Measurements from ENCODE around the gene C11orf16. TPM values are rescaled to one million over a fixed set of nuclear protein-coding genes. Genes with fewer than 3 reads are reported as not detected.
A peak's percentile ranks its signal among the peaks of the same experiment; 100 is the strongest.

The C11orf16 gene
- total RNA-seq, 1 donor from 2014 or later = not detected

DNA sequence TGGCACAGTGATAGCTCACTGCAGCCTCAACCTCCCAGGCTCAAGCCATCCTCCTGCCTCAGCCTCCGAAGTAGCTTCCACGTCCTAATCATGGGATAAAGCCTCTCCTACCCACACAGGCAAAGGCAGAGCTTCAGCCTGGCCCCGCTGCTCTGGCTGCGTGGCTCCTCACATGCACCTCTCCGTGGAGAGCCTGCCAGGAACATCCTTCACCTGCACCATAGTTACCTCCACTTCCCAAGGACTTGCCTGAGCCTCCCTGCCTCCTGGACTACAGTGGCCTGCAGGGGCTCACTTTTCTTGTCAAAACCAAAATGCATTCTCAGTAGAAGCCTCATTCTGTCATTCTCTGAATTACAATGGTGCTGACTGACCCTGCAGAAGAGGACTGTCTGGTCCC is 6.5 kb downstream of the C11orf16 start:
- no peaks in the 10 kb centered on the region for H3K27me3 Mint-ChIP-seq
- no peaks in the 10 kb centered on the region for H3K36me3 Mint-ChIP-seq
- no peaks in the 10 kb centered on the region for H3K4me1 Mint-ChIP-seq (ENCODE audit: unreplicated experiment)
- TF ChIP-seq, protein P1, sequence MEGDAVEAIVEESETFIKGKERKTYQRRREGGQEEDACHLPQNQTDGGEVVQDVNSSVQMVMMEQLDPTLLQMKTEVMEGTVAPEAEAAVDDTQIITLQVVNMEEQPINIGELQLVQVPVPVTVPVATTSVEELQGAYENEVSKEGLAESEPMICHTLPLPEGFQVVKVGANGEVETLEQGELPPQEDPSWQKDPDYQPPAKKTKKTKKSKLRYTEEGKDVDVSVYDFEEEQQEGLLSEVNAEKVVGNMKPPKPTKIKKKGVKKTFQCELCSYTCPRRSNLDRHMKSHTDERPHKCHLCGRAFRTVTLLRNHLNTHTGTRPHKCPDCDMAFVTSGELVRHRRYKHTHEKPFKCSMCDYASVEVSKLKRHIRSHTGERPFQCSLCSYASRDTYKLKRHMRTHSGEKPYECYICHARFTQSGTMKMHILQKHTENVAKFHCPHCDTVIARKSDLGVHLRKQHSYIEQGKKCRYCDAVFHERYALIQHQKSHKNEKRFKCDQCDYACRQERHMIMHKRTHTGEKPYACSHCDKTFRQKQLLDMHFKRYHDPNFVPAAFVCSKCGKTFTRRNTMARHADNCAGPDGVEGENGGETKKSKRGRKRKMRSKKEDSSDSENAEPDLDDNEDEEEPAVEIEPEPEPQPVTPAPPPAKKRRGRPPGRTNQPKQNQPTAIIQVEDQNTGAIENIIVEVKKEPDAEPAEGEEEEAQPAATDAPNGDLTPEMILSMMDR (conservative IDR thresholded peaks at IDR 0.05) = no peak
- no peaks in the 10 kb centered on the region for H3K9me3 Mint-ChIP-seq
- no peak overlapping the region for H3K4me3 Mint-ChIP-seq
- no peak overlapping the region for H3K27ac Mint-ChIP-seq
- no peak for DNase-seq (ENCODE audit: extremely low spot score, unreplicated experiment)

DNA sequence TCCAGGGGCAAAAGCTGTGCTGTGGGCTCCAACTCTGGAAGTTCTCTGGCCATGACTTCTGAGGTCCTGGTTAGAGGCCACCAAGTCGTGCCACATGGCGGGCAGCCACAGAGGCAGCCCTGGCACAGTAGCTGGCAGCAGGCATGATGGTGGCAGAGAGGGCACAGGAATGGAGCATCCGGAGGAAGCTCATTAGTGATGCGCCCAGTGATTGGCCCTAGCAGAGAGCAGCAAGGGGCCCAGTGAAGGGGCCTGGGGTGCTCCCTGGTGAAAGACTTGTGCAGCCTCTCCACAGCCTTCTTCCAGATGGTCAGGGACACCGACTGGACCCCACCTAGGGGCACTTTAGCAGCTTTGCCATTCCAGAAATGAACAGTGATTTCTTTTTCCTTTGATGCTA is 7.0 kb downstream of the C11orf16 start:
- Mint-ChIP-seq H3K27me3 (no peaks in the 10 kb centered on the region), H3K36me3 (no peaks in the 10 kb centered on the region), H3K4me1 (ENCODE audit: unreplicated experiment) (no peaks in the 10 kb centered on the region), H3K4me3 (no peak overlapping the region), H3K27ac (no peak overlapping the region), H3K9me3 (no peaks in the 10 kb centered on the region)
- TF ChIP-seq, protein P1 (conservative IDR thresholded peaks at IDR 0.05) = no peak
- no peak for DNase-seq (ENCODE audit: extremely low spot score, unreplicated experiment)

GRCh38 chr11:8922691-8923090 is 10.1 kb downstream of the C11orf16 start:
- H3K9me3 Mint-ChIP-seq = no peaks in the 10 kb centered on the region
- TF ChIP-seq, protein P1 (conservative IDR thresholded peaks at IDR 0.05) = no peak
- no peaks in the 10 kb centered on the region for H3K27me3 Mint-ChIP-seq
- no peak for DNase-seq (ENCODE audit: extremely low spot score, unreplicated experiment)
- H3K36me3 Mint-ChIP-seq = peaks cover 5% of the 10 kb centered on the region
- H3K4me3 Mint-ChIP-seq = no peak overlapping the region
- H3K4me1 Mint-ChIP-seq (ENCODE audit: unreplicated experiment) = no peaks in the 10 kb centered on the region
- no peak overlapping the region for H3K27ac Mint-ChIP-seq

GRCh38 chr11:8917157-8917825 is 15.5 kb downstream of the C11orf16 start:
- TF ChIP-seq, protein P1 (conservative IDR thresholded peaks at IDR 0.05) = no peak
- Mint-ChIP-seq H3K9me3 (no peaks in the 10 kb centered on the region), H3K27me3 (no peaks in the 10 kb centered on the region), H3K36me3 (peaks cover 15% of the 10 kb centered on the region), H3K4me1 (ENCODE audit: unreplicated experiment) (peaks cover 24% of the 10 kb centered on the region), H3K27ac (no peak overlapping the region), H3K4me3 (no peak overlapping the region)
- no peak for DNase-seq (ENCODE audit: extremely low spot score, unreplicated experiment)

DNA sequence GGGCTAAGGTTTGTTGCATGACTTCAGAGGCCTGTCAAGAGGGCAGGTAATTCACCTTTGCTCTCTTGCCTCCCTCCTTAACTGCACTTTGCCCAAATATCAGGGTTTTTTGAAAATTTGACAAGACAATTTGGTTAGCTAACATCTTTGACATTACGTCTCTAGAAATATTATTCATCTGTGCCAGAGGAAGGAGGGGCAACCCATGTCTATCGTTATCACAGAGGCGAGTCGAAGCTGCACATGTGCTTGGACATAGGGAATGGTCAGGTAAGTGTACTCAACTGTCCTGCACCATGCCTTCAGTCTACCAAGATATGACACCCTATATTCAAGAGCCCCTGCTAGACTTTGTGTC is 18.1 kb downstream of the C11orf16 start:
- Mint-ChIP-seq H3K9me3 (no peaks in the 10 kb centered on the region), H3K4me3 (peak overlapping the region; percentile 73), H3K27me3 (no peaks in the 10 kb centered on the region), H3K36me3 (peaks cover 15% of the 10 kb centered on the region), H3K27ac (no peak overlapping the region), H3K4me1 (ENCODE audit: unreplicated experiment) (peaks cover 32% of the 10 kb centered on the region)
- no peak for DNase-seq (ENCODE audit: extremely low spot score, unreplicated experiment)
- TF ChIP-seq, protein P1 (conservative IDR thresholded peaks at IDR 0.05) = no peak
